Measurements from ENCODE around the gene SLC3A2.

DNA sequence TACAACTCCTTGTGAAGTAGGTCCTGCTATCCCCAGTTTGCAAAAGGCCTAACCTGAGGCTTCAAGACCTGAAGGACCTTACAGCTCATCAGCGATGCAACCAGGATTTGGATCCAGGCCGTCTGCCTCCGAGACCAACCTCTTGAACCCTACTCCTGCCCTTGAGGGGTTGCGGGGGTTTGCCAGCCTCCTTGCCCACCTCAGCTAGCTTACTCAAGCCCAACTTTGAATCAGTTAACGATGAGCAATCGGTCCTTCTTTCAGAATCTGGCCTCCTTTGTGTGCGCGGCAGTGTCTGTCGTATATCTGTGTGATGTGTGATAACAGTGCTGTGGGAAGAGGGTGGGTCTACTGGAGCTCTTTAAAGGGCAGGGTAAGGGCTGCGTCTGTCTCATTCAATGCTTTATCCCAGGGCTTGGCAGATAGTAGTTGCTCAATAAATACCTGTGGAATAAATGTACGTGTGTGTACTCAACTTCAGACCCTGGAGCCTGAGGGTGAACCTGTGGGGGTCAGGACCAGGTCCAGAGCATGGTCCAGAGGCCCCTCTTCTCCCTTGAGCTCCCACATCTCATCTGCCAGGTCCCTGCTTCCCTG, 37.3 kb downstream of the SLC3A2 start:
- TF ChIP-seq EZH2 (IDR thresholded peaks at IDR 0.05; ENCODE audit: borderline replicate concordance, low read length), result no peak
- TF ChIP-seq, protein P1, sequence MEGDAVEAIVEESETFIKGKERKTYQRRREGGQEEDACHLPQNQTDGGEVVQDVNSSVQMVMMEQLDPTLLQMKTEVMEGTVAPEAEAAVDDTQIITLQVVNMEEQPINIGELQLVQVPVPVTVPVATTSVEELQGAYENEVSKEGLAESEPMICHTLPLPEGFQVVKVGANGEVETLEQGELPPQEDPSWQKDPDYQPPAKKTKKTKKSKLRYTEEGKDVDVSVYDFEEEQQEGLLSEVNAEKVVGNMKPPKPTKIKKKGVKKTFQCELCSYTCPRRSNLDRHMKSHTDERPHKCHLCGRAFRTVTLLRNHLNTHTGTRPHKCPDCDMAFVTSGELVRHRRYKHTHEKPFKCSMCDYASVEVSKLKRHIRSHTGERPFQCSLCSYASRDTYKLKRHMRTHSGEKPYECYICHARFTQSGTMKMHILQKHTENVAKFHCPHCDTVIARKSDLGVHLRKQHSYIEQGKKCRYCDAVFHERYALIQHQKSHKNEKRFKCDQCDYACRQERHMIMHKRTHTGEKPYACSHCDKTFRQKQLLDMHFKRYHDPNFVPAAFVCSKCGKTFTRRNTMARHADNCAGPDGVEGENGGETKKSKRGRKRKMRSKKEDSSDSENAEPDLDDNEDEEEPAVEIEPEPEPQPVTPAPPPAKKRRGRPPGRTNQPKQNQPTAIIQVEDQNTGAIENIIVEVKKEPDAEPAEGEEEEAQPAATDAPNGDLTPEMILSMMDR (conservative IDR thresholded peaks at IDR 0.05 in 1 of 2, IDR thresholded peaks at IDR 0.05 in 1 of 2; ENCODE audit: extremely low read depth in 1 of 2, insufficient read depth in 1 of 2, low read depth in 1 of 2, low read length in 2 of 2), result no peak

Measured in mammary epithelial cell (primary cell).